ENCODE measurements around the gene BCL11B. TPM values are rescaled to one million over a fixed set of nuclear protein-coding genes. Genes with fewer than 3 reads are reported as not detected.

BCL11B gene
- total RNA-seq, 1 donor: not detected

DNA sequence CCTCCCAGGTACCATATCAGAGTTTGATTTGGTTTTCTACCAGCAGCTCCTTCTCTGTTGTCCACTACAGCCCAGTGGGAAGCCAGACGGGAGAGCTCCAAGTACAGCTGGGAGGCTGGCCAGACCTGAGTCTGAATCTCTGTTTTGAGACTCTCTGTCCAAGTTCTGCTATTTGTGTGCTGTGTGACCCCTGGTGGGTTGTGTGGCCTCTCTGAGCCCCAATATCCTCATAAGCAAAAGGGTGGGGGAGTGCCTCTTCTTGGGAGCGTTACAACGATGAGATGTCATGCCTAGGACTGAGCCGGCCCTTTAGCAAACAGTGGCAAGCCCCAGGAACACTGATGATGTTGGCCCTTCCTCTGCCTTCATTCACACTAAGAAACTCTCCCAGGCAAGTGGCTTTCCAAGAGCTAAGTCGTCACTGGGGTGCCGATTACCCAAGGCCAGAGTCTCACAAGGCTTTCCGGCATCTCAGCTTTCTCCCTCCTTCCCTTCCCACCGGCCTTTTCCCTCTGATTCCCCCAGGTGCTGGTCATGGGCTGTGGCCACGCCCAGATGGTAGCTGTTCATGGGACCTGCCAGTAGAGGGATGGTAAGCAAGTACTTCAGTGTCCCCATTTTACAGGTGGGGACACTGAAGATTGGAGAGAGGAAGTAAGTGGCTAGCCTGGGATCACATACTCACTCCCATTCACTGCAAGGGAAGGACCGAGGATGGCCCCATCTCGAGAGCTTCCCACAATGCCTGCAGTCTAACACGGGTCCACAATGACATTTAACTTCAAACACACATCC, 47.7 kb downstream of the BCL11B start:
- no peak overlapping the region for H3K4me3 ChIP-seq (ENCODE audit: low read depth, low read length)
- no peak for DNase-seq (ENCODE audit: low read depth)
- TF ChIP-seq, protein P1, sequence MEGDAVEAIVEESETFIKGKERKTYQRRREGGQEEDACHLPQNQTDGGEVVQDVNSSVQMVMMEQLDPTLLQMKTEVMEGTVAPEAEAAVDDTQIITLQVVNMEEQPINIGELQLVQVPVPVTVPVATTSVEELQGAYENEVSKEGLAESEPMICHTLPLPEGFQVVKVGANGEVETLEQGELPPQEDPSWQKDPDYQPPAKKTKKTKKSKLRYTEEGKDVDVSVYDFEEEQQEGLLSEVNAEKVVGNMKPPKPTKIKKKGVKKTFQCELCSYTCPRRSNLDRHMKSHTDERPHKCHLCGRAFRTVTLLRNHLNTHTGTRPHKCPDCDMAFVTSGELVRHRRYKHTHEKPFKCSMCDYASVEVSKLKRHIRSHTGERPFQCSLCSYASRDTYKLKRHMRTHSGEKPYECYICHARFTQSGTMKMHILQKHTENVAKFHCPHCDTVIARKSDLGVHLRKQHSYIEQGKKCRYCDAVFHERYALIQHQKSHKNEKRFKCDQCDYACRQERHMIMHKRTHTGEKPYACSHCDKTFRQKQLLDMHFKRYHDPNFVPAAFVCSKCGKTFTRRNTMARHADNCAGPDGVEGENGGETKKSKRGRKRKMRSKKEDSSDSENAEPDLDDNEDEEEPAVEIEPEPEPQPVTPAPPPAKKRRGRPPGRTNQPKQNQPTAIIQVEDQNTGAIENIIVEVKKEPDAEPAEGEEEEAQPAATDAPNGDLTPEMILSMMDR (IDR thresholded peaks at IDR 0.05; ENCODE audit: insufficient read depth, low read depth, low read length): no peak

DNA sequence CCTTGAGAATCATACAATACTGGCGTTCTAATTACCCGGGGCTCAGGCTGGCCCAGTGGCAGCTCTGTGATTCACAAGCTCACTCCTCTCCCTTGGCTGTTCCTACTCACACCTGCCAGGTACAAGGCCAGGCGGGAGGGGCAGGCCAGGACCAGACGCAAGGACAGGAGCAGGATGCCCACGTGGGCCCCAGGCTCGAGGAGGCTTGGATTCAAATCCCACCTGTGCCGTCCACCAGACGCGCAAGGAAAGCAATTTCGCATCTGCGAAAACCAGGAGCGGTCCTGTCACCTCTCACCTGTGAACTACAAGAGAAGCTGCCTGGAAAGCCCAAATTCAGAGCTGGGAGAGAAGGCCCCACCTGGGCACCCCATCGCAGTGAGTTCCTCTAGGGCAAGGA, 50.6 kb downstream of the BCL11B start:
- H3K4me3 ChIP-seq (ENCODE audit: low read depth, low read length): no peak overlapping the region
- no peak for DNase-seq (ENCODE audit: low read depth)
- TF ChIP-seq, protein P1 (IDR thresholded peaks at IDR 0.05; ENCODE audit: insufficient read depth, low read depth, low read length): no peak

DNA sequence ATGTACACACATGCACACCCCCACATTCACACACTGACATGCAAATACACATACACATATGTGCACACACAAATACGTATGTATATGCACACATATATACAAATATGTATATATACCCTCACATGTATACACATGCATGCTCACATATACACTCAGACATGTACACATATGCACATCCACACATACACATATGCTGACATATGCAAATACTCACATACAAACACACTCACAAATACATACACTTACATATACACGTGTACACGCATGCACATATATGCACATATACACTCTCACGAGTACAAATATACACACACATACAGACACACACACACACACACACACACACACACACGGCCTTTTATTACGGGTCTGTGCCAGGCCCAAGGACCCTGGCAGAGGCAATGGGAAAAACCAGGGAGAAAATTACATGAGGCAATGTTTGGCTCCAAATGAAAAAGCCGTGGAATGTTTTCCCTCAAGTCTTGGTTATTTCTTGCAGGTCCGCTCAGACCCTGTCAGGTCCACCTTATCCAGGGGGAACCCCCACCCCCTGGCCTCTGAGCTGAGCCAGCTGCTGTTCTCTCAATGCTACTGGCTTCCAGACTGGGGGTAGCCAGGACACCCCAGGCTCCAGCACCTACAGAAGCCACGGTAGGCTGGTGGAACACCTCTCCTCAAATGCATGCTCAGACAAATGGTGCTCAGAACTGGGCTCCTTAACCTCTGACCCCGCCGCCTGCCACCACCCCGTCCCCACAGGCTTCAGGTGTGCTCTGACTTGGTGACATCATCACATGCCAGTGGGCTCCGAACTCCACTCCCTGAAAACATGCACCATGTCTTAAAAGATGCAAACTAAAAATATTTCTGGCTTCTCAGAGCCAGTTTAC, 54.7 kb downstream of the BCL11B start:
- H3K4me3 ChIP-seq (ENCODE audit: low read depth, low read length): no peak overlapping the region
- no peak for DNase-seq (ENCODE audit: low read depth)

DNA sequence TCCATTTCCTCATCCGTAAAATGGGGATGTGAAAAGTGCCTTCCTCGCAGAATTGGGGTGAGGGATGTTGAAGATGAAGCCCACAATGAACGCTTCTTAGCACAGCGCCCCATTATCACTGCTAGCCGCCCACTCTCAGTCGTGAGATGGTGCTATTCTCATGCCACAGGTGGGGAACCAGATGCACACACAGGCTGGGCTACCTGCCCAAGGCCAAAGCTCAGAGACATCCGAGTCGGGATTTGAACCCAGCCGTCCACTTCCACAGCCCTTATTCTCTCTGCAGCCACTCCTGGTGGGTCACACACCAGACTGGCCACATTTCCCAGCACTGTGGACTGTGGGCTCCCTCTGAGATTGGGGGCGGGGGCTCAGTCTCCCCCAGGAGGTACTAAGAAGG, 55.8 kb downstream of the BCL11B start:
- no peak for DNase-seq (ENCODE audit: low read depth)
- no peak overlapping the region for H3K4me3 ChIP-seq (ENCODE audit: low read depth, low read length)
- TF ChIP-seq, protein P1 (IDR thresholded peaks at IDR 0.05; ENCODE audit: insufficient read depth, low read depth, low read length): no peak

More for the DNA sequence above, 54.7 kb downstream of the BCL11B start:
- TF ChIP-seq, protein P1 (IDR thresholded peaks at IDR 0.05; ENCODE audit: insufficient read depth, low read depth, low read length): no peak

DNA sequence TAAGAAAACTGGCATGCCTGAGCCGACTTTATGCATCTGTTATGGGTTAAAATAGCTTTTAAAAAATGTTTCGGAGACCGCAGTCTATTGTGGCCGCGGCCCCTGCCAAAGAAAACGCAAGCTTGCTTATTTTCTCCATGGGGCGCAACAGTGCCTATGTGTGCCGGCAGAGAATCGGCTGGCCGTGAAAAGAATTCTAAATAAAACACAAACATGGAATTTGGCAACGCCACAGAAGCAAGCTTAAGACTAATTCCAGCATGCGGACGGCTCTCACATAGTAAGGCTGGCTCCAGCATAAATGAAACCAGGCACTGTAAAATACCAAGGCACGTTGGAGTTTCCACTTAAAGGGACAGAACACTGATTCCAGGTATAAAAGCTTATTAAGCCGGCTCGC, 56.7 kb downstream of the BCL11B start:
- TF ChIP-seq, protein P1 (IDR thresholded peaks at IDR 0.05; ENCODE audit: insufficient read depth, low read depth, low read length): no peak
- H3K4me3 ChIP-seq (ENCODE audit: low read depth, low read length): no peak overlapping the region
- peak; percentile 12 for DNase-seq (ENCODE audit: low read depth)

DNA sequence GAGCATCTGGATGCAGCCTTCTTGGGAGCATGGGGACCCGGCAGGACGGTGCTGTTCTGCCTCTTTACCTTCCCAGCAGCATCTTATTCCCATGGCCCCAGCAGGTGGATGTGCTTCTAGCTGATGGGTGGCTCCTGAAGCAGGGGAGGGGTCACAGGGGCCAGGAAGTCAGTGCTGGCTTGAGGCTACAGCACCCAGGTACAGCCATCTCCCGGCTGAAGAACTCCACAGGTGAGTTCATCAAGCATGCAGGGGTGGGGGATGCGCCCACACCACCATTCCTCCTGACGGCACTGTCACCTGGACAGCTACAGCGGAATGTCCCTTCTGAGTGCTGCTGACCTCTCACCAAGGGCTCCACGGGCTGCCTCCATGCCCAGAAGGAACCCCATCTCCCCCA, 57.3 kb downstream of the BCL11B start:
- TF ChIP-seq, protein P1 (IDR thresholded peaks at IDR 0.05; ENCODE audit: insufficient read depth, low read depth, low read length): no peak
- DNase-seq (ENCODE audit: low read depth): no peak
- H3K4me3 ChIP-seq (ENCODE audit: low read depth, low read length): no peak overlapping the region
